BLaER1 treated with 17β-estradiol and CSF1 and Interleukin-3, amounts not matched to agents 10 nM and 100 nM (cell line): ENCODE data around the gene SMARCA2.
A peak's percentile ranks its signal among the peaks of the same experiment; 100 is the strongest.

Source experiments
- H3K27ac ChIP-seq, 11 experiments: shearing (Covaris generic); formaldehyde crosslinking; 2 replicates each; pipeline ENCODE4 v1.8.1; 2022
- H3K27me3 ChIP-seq, 11 experiments: shearing (Covaris generic); formaldehyde crosslinking; 2 replicates each; pipeline ENCODE4 v1.8.1; 2022
- H3K36me3 ChIP-seq, 11 experiments: shearing (Covaris generic); formaldehyde crosslinking; 2 replicates each; pipeline ENCODE4 v1.8.1; 2022
- H3K4me1 ChIP-seq, 10 experiments: shearing (Covaris generic); formaldehyde crosslinking; 2 replicates each; pipeline ENCODE4 v1.8.1; 2022
- H3K4me2 ChIP-seq, 11 experiments: shearing (Covaris generic); formaldehyde crosslinking; 2 replicates each; pipeline ENCODE4 v1.8.1; 2022
- H3K4me3 ChIP-seq, 10 experiments: shearing (Covaris generic); formaldehyde crosslinking; 2 replicates each; pipeline ENCODE4 v1.8.1; 2022
- H3K9ac ChIP-seq, 11 experiments: shearing (Covaris generic); formaldehyde crosslinking; 2 replicates each; pipeline ENCODE4 v1.8.1; 2022
- H3K9me3 ChIP-seq, 11 experiments: shearing (Covaris generic); formaldehyde crosslinking; replicated peaks in 1 of 11; 2 replicates each; pipeline ENCODE4 v1.8.1; 2022
- H4K20me1 ChIP-seq, 11 experiments: shearing (Covaris generic); formaldehyde crosslinking; 2 replicates each; pipeline ENCODE4 v1.8.1; 2022
- Cebpa-rat ChIP-seq, 11 experiments: shearing (Covaris generic); IDR thresholded peaks; 2 replicates each; pipeline ENCODE4 v1.8.1; 2022

Gene SMARCA2

GRCh38 chr9:2059274-2059929 is 44.3 kb downstream of the SMARCA2 start:
- no peak for TF ChIP-seq Cebpa-rat (IDR thresholded peaks at IDR 0.05)
- Histone ChIP-seq H3K4me3 (no peak overlapping the region), H4K20me1 (peaks cover 0 to 13% (median 2%) of the 10 kb centered on the region in 11 experiments; a peak in 7 of 22 replicates), H3K4me2 (no peak overlapping the region), H3K27me3 (no peaks in the 10 kb centered on the region), H3K9ac (no peak overlapping the region), H3K9me3 (no peaks in the 10 kb centered on the region), H3K27ac (no peak overlapping the region), H3K36me3 (peaks cover 83 to 100% (median 97%) of the 10 kb centered on the region in 11 experiments), H3K4me1 (peaks cover 2 to 19% (median 6%) of the 10 kb centered on the region in 10 experiments)

- Histone ChIP-seq H3K4me1 (peaks cover 0 to 13% (median 0%) of the 10 kb centered on the region in 10 experiments; a peak in 2 of 20 replicates), H3K27me3 (no peaks in the 10 kb centered on the region), H3K36me3 (peaks cover 86 to 100% (median 97%) of the 10 kb centered on the region in 11 experiments), H3K27ac (no peak overlapping the region), H3K4me3 (no peak overlapping the region), H3K9me3 (no peaks in the 10 kb centered on the region), H4K20me1 (peaks cover 0 to 9% (median 0%) of the 10 kb centered on the region in 11 experiments; a peak in 3 of 22 replicates), H3K9ac (no peak overlapping the region), H3K4me2 (no peak overlapping the region)
- no peak for TF ChIP-seq Cebpa-rat (IDR thresholded peaks at IDR 0.05)
Measured at GRCh38 chr9:2060424-2060823, 45.3 kb downstream of the SMARCA2 start.

- TF ChIP-seq Cebpa-rat (IDR thresholded peaks at IDR 0.05), result no peak
- peaks cover 80 to 100% (median 97%) of the 10 kb centered on the region in 11 experiments for H3K36me3 ChIP-seq
Measured at GRCh38 chr9:2065704-2066103, 50.6 kb downstream of the SMARCA2 start.

GRCh38 chr9:2066312-2067273 is 51.4 kb downstream of the SMARCA2 start:
- TF ChIP-seq Cebpa-rat (IDR thresholded peaks at IDR 0.05), result no peak
- H4K20me1 ChIP-seq, result peaks cover 0 to 3% (median 0%) of the 10 kb centered on the region in 11 experiments; a peak in 3 of 22 replicates
- no peak overlapping the region for H3K4me3 ChIP-seq
- H3K27me3 ChIP-seq, result no peaks in the 10 kb centered on the region
- no peaks in the 10 kb centered on the region for H3K9me3 ChIP-seq
- H3K36me3 ChIP-seq, result peaks cover 79 to 100% (median 97%) of the 10 kb centered on the region in 11 experiments
- peaks cover 0 to 13% (median 0%) of the 10 kb centered on the region in 10 experiments; a peak in 2 of 20 replicates for H3K4me1 ChIP-seq
- no peak overlapping the region for H3K27ac ChIP-seq
- no peak overlapping the region for H3K4me2 ChIP-seq
- H3K9ac ChIP-seq, result no peak overlapping the region

More at GRCh38 chr9:2065704-2066103, 50.6 kb downstream of the SMARCA2 start:
- Histone ChIP-seq H3K27ac (no peak overlapping the region), H3K4me2 (no peak overlapping the region), H3K4me1 (peaks cover 0 to 13% (median 0%) of the 10 kb centered on the region in 10 experiments; a peak in 2 of 20 replicates), H3K4me3 (no peak overlapping the region), H3K9ac (no peak overlapping the region), H4K20me1 (peaks cover 0 to 3% (median 0%) of the 10 kb centered on the region in 11 experiments; a peak in 3 of 22 replicates), H3K9me3 (no peaks in the 10 kb centered on the region), H3K27me3 (no peaks in the 10 kb centered on the region)

DNA sequence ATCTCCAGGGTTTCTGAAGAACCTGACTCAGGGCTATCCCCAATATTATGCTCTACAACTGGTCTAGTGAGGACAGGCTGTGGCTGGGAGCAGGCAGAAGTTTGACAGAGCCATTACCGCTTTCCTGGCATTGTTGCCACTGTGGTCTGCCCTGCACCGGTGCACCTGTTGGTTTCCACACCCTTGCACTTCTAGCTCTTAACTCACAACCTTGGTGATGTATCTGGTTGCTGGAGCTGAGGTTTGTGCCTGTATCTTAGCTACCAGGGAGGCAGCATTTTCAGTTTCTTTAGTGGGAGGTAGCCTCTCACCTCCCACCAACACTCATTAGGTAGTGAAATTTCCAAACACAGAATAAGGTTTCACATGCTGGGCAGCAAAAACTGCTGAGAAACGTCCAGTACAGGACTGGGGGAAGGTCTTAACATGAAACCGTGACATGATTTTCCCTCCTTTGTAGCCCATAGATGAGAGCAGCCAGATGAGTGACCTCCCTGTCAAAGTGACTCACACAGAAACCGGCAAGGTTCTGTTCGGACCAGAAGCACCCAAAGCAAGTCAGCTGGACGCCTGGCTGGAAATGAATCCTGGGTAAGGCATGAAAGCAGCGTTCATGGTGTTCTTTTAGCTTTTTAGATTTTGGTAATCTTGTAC is 57.7 kb downstream of the SMARCA2 start:
- Histone ChIP-seq H3K9me3 (no peaks in the 10 kb centered on the region), H3K4me3 (no peak overlapping the region), H3K9ac (no peak overlapping the region), H3K27ac (no peak overlapping the region), H3K4me1 (no peaks in the 10 kb centered on the region), H3K36me3 (peaks cover 87 to 100% (median 100%) of the 10 kb centered on the region in 11 experiments), H3K4me2 (no peak overlapping the region), H3K27me3 (no peaks in the 10 kb centered on the region), H4K20me1 (no peaks in the 10 kb centered on the region)
- TF ChIP-seq Cebpa-rat (IDR thresholded peaks at IDR 0.05), result no peak

DNA sequence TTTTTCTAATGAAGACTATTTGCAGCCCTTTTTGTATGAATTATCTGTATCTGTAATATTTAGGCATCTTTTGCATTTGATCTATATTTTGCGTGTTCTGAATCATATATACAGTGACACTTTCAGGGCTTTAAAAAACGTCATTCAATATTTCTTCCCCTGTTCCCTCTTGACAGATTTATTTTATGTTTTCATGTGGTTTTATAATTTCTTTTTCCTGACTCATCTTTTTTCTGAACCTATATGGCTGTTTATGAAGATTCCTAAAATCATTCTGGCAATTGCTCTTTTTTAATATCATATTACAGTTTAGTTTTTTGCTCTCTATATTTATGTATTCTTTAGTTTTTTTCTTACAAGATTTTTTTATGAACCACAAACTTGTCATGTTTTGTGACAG is 67.6 kb downstream of the SMARCA2 start:
- H3K27me3 ChIP-seq, result no peaks in the 10 kb centered on the region
- H3K4me2 ChIP-seq, result no peak overlapping the region
- no peak overlapping the region for H3K4me3 ChIP-seq
- H4K20me1 ChIP-seq, result peaks cover 0 to 4% (median 0%) of the 10 kb centered on the region in 11 experiments; a peak in 2 of 22 replicates
- H3K36me3 ChIP-seq, result peaks cover 88 to 100% (median 99%) of the 10 kb centered on the region in 11 experiments
- no peaks in the 10 kb centered on the region for H3K9me3 ChIP-seq
- no peak overlapping the region for H3K9ac ChIP-seq
- no peak for TF ChIP-seq Cebpa-rat (IDR thresholded peaks at IDR 0.05)
- H3K27ac ChIP-seq, result no peak overlapping the region
- peaks cover 5 to 16% (median 12%) of the 10 kb centered on the region in 10 experiments; a peak in 16 of 20 replicates for H3K4me1 ChIP-seq

- Histone ChIP-seq H3K27ac (no peak overlapping the region), H3K4me3 (no peak overlapping the region), H3K36me3 (peaks cover 88 to 100% (median 99%) of the 10 kb centered on the region in 11 experiments), H3K4me1 (peaks cover 5 to 16% (median 12%) of the 10 kb centered on the region in 10 experiments; a peak in 16 of 20 replicates), H3K4me2 (no peak overlapping the region), H4K20me1 (peaks cover 0 to 4% (median 0%) of the 10 kb centered on the region in 11 experiments; a peak in 2 of 22 replicates), H3K27me3 (no peaks in the 10 kb centered on the region), H3K9ac (no peak overlapping the region), H3K9me3 (no peaks in the 10 kb centered on the region)
- no peak for TF ChIP-seq Cebpa-rat (IDR thresholded peaks at IDR 0.05)
Measured at GRCh38 chr9:2083479-2083878, 68.3 kb downstream of the SMARCA2 start.

GRCh38 chr9:2085716-2086115 is 70.6 kb downstream of the SMARCA2 start:
- no peak overlapping the region for H3K27ac ChIP-seq
- no peaks in the 10 kb centered on the region for H3K9me3 ChIP-seq
- H4K20me1 ChIP-seq, result no peaks in the 10 kb centered on the region; a peak in 2 of 22 replicates
- TF ChIP-seq Cebpa-rat (IDR thresholded peaks at IDR 0.05), result no peak; a peak in 1 of 22 replicates
- H3K9ac ChIP-seq, result no peak overlapping the region
- peaks cover 5 to 20% (median 13%) of the 10 kb centered on the region in 10 experiments; a peak in 16 of 20 replicates for H3K4me1 ChIP-seq
- H3K4me3 ChIP-seq, result no peak overlapping the region
- H3K4me2 ChIP-seq, result 0 out of 22 replicates have a peak overlapping the region, but pooled peaks of 2 of the 11 experiments have one; percentile 6 to 23
- H3K36me3 ChIP-seq, result peaks cover 87 to 100% (median 99%) of the 10 kb centered on the region in 11 experiments
- no peaks in the 10 kb centered on the region for H3K27me3 ChIP-seq
